ENCODE measurements around the gene LDHA.

GRCh38 chr11:18374956-18375355 is 19.4 kb upstream of the LDHA start:
- TF ChIP-seq CTCF (IDR thresholded peaks at IDR 0.05) (no peak), POLR2A (IDR thresholded peaks at IDR 0.05) (no peak)
